Panc1 (cell line): ENCODE results near the gene S100A5. TPM values are rescaled to one million over a fixed set of nuclear protein-coding genes. Genes with fewer than 3 reads are reported as not detected.
A peak's percentile ranks its signal among the peaks of the same experiment; 100 is the strongest.

Experiments used
- ATAC-seq: fragments of 200-7000 bp; cut with Tn5 transposase; 2 replicates; pipeline ENCODE4 v1.9.1; 2020; ENCODE audit warnings: mild to moderate bottlenecking, moderate library complexity
- BruUV-seq: library from RNA; stranded (reverse); fragments of 400-500 nt; replicated peaks from 2 replicates; lab custom pipeline; 2021; lab: Mats Ljungman, UMichigan
- CTCF ChIA-PET: fragments of 300-600 bp; sonication (Branson Sonifier 250); formaldehyde crosslinking; loops from one replicate; lab custom pipeline; 2022; ENCODE audit warnings: antibody characterized with exemption; lab: Charles Lee
- POLR2A ChIA-PET: fragments of 300-600 bp; sonication (Branson Sonifier 250); formaldehyde crosslinking; loops from one replicate; lab custom pipeline; 2022; ENCODE audit warnings: antibody characterized with exemption; lab: Charles Lee
- DNase-seq: peaks from one replicate; pipeline ENCODE4 v3.0.0-alpha.2; 2010; ENCODE audit warnings: low read depth, low spot score
- H3K27ac ChIP-seq: 2 replicates; pipeline ENCODE4 v1.5.1; 2011; ENCODE audit warnings: mild to moderate bottlenecking, low read length, inconsistent platforms
- H3K27me3 ChIP-seq: fragments of 200-500 bp; sonication (Bioruptor generic); 2 replicates; pipeline ENCODE4 v1.6.0; 2014; ENCODE audit warnings: low read length, inconsistent platforms; ENCODE audit not compliant: control insufficient read depth, insufficient read depth
- H3K36me3 ChIP-seq: fragments of 200-500 bp; sonication (Bioruptor generic); 2 replicates; pipeline ENCODE4 v1.5.1; 2014; ENCODE audit warnings: inconsistent platforms, mild to moderate bottlenecking, low read length, moderate library complexity; ENCODE audit not compliant: control insufficient read depth, insufficient read depth
- H3K4me1 ChIP-seq: 2 replicates; pipeline ENCODE4 v1.5.1; 2011; ENCODE audit warnings: inconsistent platforms, mild to moderate bottlenecking, low read length, moderate library complexity; ENCODE audit not compliant: control insufficient read depth, insufficient read depth
- H3K4me3 ChIP-seq, 2 experiments: 2 replicates each; pipeline ENCODE4 v1.5.1; 2011 to 2012; ENCODE audit warnings: low read depth in 2 of 2, low read length in 2 of 2, mild to moderate bottlenecking in 2 of 2, inconsistent platforms in 1 of 2, moderate library complexity in 1 of 2
- H3K9me3 ChIP-seq: fragments of 200-500 bp; sonication (Bioruptor generic); 2 replicates; pipeline ENCODE4 v1.5.1; 2014; ENCODE audit warnings: low read depth, mild to moderate bottlenecking, inconsistent platforms, low read length, moderate library complexity; ENCODE audit not compliant: control insufficient read depth, insufficient read depth
- CTCF ChIP-seq: fragments of 450-650 bp; IDR thresholded peaks from 2 replicates; pipeline ENCODE4 v1.5.1; 2017; ENCODE audit warnings: mild to moderate bottlenecking
- POLR2AphosphoS5 ChIP-seq: IDR thresholded peaks from 2 replicates; pipeline ENCODE4 v1.6.1; 2012; ENCODE audit warnings: mild to moderate bottlenecking, low read depth, low read length, moderate library complexity
- REST ChIP-seq, 2 experiments: IDR thresholded peaks; 2 replicates each; pipeline ENCODE4 v1.6.1; 2011 to 2012; ENCODE audit warnings: low read depth in 2 of 2, control low read depth in 1 of 2, low read length in 1 of 2, mild to moderate bottlenecking in 1 of 2, moderate library complexity in 1 of 2; ENCODE audit not compliant: insufficient read depth in 1 of 2
- SIN3A ChIP-seq: IDR thresholded peaks from 2 replicates; pipeline ENCODE4 v1.6.1; 2012; ENCODE audit warnings: low read depth, mild to moderate bottlenecking, low read length, moderate library complexity, borderline replicate concordance; ENCODE audit not compliant: insufficient read depth
- TCF7L2 ChIP-seq: IDR thresholded peaks from 2 replicates; pipeline ENCODE4 v1.6.1; 2011; ENCODE audit warnings: mild to moderate bottlenecking, low read depth, low read length, inconsistent platforms
- in situ Hi-C: cut with HindIII; loops from 2 replicates; pipeline ENCODE4 v1.10.0; 2016; ENCODE audit warnings: low sequenced_read_pairs, low pct_unique_long_range_greater_than_20kb
- intact Hi-C: fragments of 100-400 bp; cut with micrococcal nuclease; formaldehyde crosslinking; loops from one replicate; pipeline ENCODE4 v1.10.0; 2022; ENCODE audit not compliant: unreplicated experiment
- total RNA-seq: library from RNA; stranded (reverse); gene quantifications from one replicate; pipeline ENCODE4 v1.2.1, GENCODE V29; 2021; ENCODE audit not compliant: unreplicated experiment

The S100A5 gene
- total RNA-seq, 1 experiment from 2014 or later = 0.72 TPM

GRCh38 chr1:153506831-153507413, 33.8 kb downstream of the S100A5 start:
- no peak overlapping the region for H3K4me3 ChIP-seq
- H3K4me1 ChIP-seq = peaks cover 32% of the 10 kb centered on the region
- ChIA-PET POLR2A (interaction anchor here (0.6 kb wide), 1 partner anchor 59 kb away, joined by 3 read pairs; no protein-coding TSS in a partner anchor), CTCF (interaction anchor here (0.7 to 1.1 kb wide), 4 partner anchors 11 to 158 kb away, joined by 3 read pairs; partner anchors contain the start of gene PGLYRP4)
- intact Hi-C loops = loop anchor here (5.0 kb wide), 1 partner anchor 155 kb away; no protein-coding TSS in a partner anchor
- peak; percentile 80 for ATAC-seq
- H3K27me3 ChIP-seq = no peaks in the 10 kb centered on the region
- in situ Hi-C loops = no loop called here
- no peak for DNase-seq
- no peaks in the 10 kb centered on the region for H3K9me3 ChIP-seq
- H3K36me3 ChIP-seq = no peaks in the 10 kb centered on the region
- H3K27ac ChIP-seq = peak overlapping the region; percentile 71
- BruUV-seq = no TSS peak
- TF ChIP-seq SIN3A (no peak), CTCF (no peak), POLR2AphosphoS5 (peak; percentile 54; the same call in 1 of the 2 replicates), REST (IDR thresholded peaks at IDR 0.05; ENCODE audit: insufficient read depth in 1 of 2, low read depth in 2 of 2, low read length in 1 of 2) (no peak)

GRCh38 chr1:153506386-153506785, 34.3 kb downstream of the S100A5 start:
- ATAC-seq (no peak), DNase-seq (no peak)
- no peak overlapping the region for H3K4me3 ChIP-seq
- H3K4me1 ChIP-seq = peaks cover 26% of the 10 kb centered on the region
- ChIA-PET CTCF (interaction anchor here (0.8 to 1.1 kb wide), 3 partner anchors 10 to 153 kb away, joined by 3 read pairs; no protein-coding TSS in a partner anchor), POLR2A (interaction anchor here (0.6 kb wide), 1 partner anchor 60 kb away, joined by 3 read pairs; no protein-coding TSS in a partner anchor)
- intact Hi-C loops (loop anchor here (5.0 kb wide), 1 partner anchor 156 kb away; no protein-coding TSS in a partner anchor), in situ Hi-C loops (no loop called here)
- no TSS peak for BruUV-seq
- TF ChIP-seq POLR2AphosphoS5 (no peak), SIN3A (no peak), TCF7L2 (no peak), REST (IDR thresholded peaks at IDR 0.05; ENCODE audit: insufficient read depth in 1 of 2, low read depth in 2 of 2, low read length in 1 of 2) (no peak), CTCF (no peak)
- no peaks in the 10 kb centered on the region for H3K36me3 ChIP-seq
- H3K27me3 ChIP-seq = no peaks in the 10 kb centered on the region
- H3K9me3 ChIP-seq = no peaks in the 10 kb centered on the region
- H3K27ac ChIP-seq = peak overlapping the region; percentile 71
